Astrocyte (in vitro differentiated cells and primary cell): ENCODE data around the gene PARP4. TPM values are rescaled to one million over a fixed set of nuclear protein-coding genes. Genes with fewer than 3 reads are reported as not detected.

Experiments
- DNase-seq: peaks from one replicate; pipeline ENCODE4 v3.0.0-alpha.2; 2010; ENCODE audit warnings: low read depth
- FAIRE-seq: peaks from 2 replicates; lab custom pipeline; 2011; peaks lifted over from hg19 to GRCh38; lab: Jason Lieb, UNC
- H2AFZ ChIP-seq: 2 replicates; pipeline ENCODE4 v1.6.0; 2012; ENCODE audit warnings: low read depth, low read length, inconsistent platforms
- H3K27ac ChIP-seq: 2 replicates; pipeline ENCODE4 v1.5.1; 2011; ENCODE audit warnings: low read depth, low read length, inconsistent platforms
- H3K27me3 ChIP-seq: 2 replicates; pipeline ENCODE4 v1.6.0; 2011; ENCODE audit warnings: low read length, inconsistent platforms; ENCODE audit not compliant: insufficient read depth
- H3K36me3 ChIP-seq: 2 replicates; pipeline ENCODE4 v1.5.1; 2011; ENCODE audit warnings: low read length, inconsistent platforms; ENCODE audit not compliant: insufficient read depth
- H3K4me1 ChIP-seq: 2 replicates; pipeline ENCODE4 v1.5.1; 2011; ENCODE audit warnings: low read length, inconsistent platforms; ENCODE audit not compliant: insufficient read depth
- H3K4me2 ChIP-seq: 2 replicates; pipeline ENCODE4 v1.6.0; 2012; ENCODE audit warnings: low read length, inconsistent platforms
- H3K4me3 ChIP-seq: 2 replicates; pipeline ENCODE4 v1.5.1; 2011; ENCODE audit warnings: low read depth, mild to moderate bottlenecking, low read length, inconsistent platforms; ENCODE audit not compliant: insufficient read depth
- H3K79me2 ChIP-seq: 2 replicates; pipeline ENCODE4 v1.6.0; 2012; ENCODE audit warnings: mild to moderate bottlenecking, low read length, inconsistent platforms; ENCODE audit not compliant: insufficient read depth
- H3K9ac ChIP-seq: 2 replicates; pipeline ENCODE4 v1.6.0; 2012; ENCODE audit warnings: mild to moderate bottlenecking, low read length, inconsistent platforms
- H3K9me3 ChIP-seq: 2 replicates; pipeline ENCODE4 v1.5.1; 2012; ENCODE audit warnings: low read depth, mild to moderate bottlenecking, low read length, inconsistent platforms; ENCODE audit not compliant: insufficient read depth
- H4K20me1 ChIP-seq: 2 replicates; pipeline ENCODE4 v1.6.0; 2012; ENCODE audit warnings: low read length, inconsistent platforms; ENCODE audit not compliant: insufficient read depth
- H3K27ac Mint-ChIP-seq: one replicate; pipeline ENCODE4 v1.8.0; 2021; ENCODE audit warnings: mild to moderate bottlenecking, mixed read lengths; ENCODE audit not compliant: unreplicated experiment
- H3K27me3 Mint-ChIP-seq: one replicate; pipeline ENCODE4 v1.8.0; 2021; ENCODE audit warnings: low read depth, mixed read lengths; ENCODE audit not compliant: unreplicated experiment
- H3K36me3 Mint-ChIP-seq: one replicate; pipeline ENCODE4 v1.8.0; 2021; ENCODE audit warnings: low read depth, mixed read lengths; ENCODE audit not compliant: unreplicated experiment
- H3K4me1 Mint-ChIP-seq: one replicate; pipeline ENCODE4 v1.8.0; 2021; ENCODE audit warnings: low read depth, mixed read lengths; ENCODE audit not compliant: unreplicated experiment
- H3K4me3 Mint-ChIP-seq: one replicate; pipeline ENCODE4 v1.8.0; 2021; ENCODE audit warnings: mild to moderate bottlenecking, moderate library complexity, mixed read lengths; ENCODE audit not compliant: unreplicated experiment
- H3K9me3 Mint-ChIP-seq: one replicate; pipeline ENCODE4 v1.8.0; 2021; ENCODE audit warnings: mild to moderate bottlenecking, mixed read lengths; ENCODE audit not compliant: unreplicated experiment
- EZH2 ChIP-seq: IDR thresholded peaks from 2 replicates; pipeline ENCODE4 v1.6.1; 2012; ENCODE audit warnings: mild to moderate bottlenecking, low read length, inconsistent platforms; ENCODE audit not compliant: insufficient read depth
- total RNA-seq: library from RNA; stranded (reverse); gene quantifications from 2 replicates; pipeline ENCODE4 v1.2.1, GENCODE V29; 2021
- TF ChIP-seq, protein P1 (sequence below): IDR thresholded peaks from 2 replicates; pipeline ENCODE4 v1.5.1; 2011; ENCODE audit warnings: low read depth, mild to moderate bottlenecking, inconsistent platforms, low read length, moderate library complexity; ENCODE audit not compliant: insufficient read depth

The PARP4 gene
- total RNA-seq, 1 donor from 2014 or later, result 59.1 TPM

DNA sequence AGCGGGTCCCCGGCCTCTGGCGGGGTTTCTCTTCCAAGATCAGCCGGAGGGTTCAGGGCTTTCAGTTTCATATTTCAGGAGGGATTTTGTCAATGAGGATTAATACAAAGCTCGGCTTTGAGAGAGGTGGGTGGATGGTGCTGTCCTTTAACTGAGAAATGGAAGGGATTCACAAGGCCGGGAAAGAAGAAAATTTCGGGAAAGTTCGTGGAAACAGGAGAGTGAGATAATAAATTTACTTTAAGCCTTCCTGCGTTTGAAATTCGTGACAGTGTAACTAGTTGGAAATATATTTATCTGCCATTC, 283 bp upstream of the PARP4 start:
- Mint-ChIP-seq H3K27ac (peak overlapping the region; percentile 82), H3K4me3 (peak overlapping the region; percentile 88), H3K36me3 (peaks cover 1% of the 10 kb centered on the region), H3K4me1 (peaks cover 13% of the 10 kb centered on the region), H3K9me3 (no peaks in the 10 kb centered on the region), H3K27me3 (no peaks in the 10 kb centered on the region)
- Histone ChIP-seq H3K4me2 (peak overlapping the region; percentile 86), H3K79me2 (peaks cover 34% of the 10 kb centered on the region), H3K9me3 (no peaks in the 10 kb centered on the region), H2AFZ (peak overlapping the region; percentile 89), H3K4me1 (peaks cover 10% of the 10 kb centered on the region), H3K27me3 (no peaks in the 10 kb centered on the region), H3K36me3 (no peaks in the 10 kb centered on the region), H3K9ac (peak overlapping the region; percentile 95), H3K27ac (peak overlapping the region; percentile 89), H3K4me3 (peak overlapping the region; percentile 75), H4K20me1 (peaks cover 3% of the 10 kb centered on the region)
- no peak for FAIRE-seq
- no peak for DNase-seq
- TF ChIP-seq, protein P1, sequence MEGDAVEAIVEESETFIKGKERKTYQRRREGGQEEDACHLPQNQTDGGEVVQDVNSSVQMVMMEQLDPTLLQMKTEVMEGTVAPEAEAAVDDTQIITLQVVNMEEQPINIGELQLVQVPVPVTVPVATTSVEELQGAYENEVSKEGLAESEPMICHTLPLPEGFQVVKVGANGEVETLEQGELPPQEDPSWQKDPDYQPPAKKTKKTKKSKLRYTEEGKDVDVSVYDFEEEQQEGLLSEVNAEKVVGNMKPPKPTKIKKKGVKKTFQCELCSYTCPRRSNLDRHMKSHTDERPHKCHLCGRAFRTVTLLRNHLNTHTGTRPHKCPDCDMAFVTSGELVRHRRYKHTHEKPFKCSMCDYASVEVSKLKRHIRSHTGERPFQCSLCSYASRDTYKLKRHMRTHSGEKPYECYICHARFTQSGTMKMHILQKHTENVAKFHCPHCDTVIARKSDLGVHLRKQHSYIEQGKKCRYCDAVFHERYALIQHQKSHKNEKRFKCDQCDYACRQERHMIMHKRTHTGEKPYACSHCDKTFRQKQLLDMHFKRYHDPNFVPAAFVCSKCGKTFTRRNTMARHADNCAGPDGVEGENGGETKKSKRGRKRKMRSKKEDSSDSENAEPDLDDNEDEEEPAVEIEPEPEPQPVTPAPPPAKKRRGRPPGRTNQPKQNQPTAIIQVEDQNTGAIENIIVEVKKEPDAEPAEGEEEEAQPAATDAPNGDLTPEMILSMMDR, result no peak
- TF ChIP-seq EZH2, result no peak

DNA sequence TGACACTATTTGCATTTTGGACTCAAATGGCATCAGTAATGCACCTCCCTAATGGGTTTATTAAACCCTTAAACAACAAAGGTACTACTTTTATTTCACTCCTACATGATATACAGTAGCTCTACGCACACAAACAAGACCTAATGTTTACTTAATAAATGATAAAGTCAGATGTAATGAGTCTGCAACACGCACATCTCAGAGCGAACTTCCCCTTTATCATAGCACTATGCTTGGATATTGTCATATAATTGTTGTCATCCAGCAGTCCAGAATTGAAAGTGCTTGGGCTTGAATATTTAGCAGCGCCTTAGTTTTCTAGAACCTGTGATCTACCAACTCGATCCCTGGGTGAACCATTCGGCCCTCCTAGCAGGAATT, 772 bp downstream of the PARP4 start:
- no peaks in the 10 kb centered on the region for H3K9me3 ChIP-seq
- H3K36me3 ChIP-seq, result no peaks in the 10 kb centered on the region
- peak overlapping the region; percentile 75 for H3K4me3 ChIP-seq
- FAIRE-seq (no peak), DNase-seq (no peak)
- H3K4me2 ChIP-seq, result peak overlapping the region; percentile 86
- peak overlapping the region; percentile 89 for H2AFZ ChIP-seq
- peak overlapping the region; percentile 97 for H3K27ac Mint-ChIP-seq
- no peaks in the 10 kb centered on the region for H3K27me3 Mint-ChIP-seq
- H3K4me3 Mint-ChIP-seq, result peak overlapping the region; percentile 88
- peaks cover 7% of the 10 kb centered on the region for H3K36me3 Mint-ChIP-seq
- H4K20me1 ChIP-seq, result peaks cover 3% of the 10 kb centered on the region
- peak overlapping the region; percentile 95 for H3K9ac ChIP-seq
- TF ChIP-seq EZH2, result no peak
- TF ChIP-seq, protein P1, result no peak
- peaks cover 45% of the 10 kb centered on the region for H3K79me2 ChIP-seq
- peaks cover 19% of the 10 kb centered on the region for H3K4me1 Mint-ChIP-seq
- peaks cover 10% of the 10 kb centered on the region for H3K4me1 ChIP-seq
- peaks cover 1% of the 10 kb centered on the region for H3K9me3 Mint-ChIP-seq
- peak overlapping the region; percentile 89 for H3K27ac ChIP-seq
- no peaks in the 10 kb centered on the region for H3K27me3 ChIP-seq

DNA sequence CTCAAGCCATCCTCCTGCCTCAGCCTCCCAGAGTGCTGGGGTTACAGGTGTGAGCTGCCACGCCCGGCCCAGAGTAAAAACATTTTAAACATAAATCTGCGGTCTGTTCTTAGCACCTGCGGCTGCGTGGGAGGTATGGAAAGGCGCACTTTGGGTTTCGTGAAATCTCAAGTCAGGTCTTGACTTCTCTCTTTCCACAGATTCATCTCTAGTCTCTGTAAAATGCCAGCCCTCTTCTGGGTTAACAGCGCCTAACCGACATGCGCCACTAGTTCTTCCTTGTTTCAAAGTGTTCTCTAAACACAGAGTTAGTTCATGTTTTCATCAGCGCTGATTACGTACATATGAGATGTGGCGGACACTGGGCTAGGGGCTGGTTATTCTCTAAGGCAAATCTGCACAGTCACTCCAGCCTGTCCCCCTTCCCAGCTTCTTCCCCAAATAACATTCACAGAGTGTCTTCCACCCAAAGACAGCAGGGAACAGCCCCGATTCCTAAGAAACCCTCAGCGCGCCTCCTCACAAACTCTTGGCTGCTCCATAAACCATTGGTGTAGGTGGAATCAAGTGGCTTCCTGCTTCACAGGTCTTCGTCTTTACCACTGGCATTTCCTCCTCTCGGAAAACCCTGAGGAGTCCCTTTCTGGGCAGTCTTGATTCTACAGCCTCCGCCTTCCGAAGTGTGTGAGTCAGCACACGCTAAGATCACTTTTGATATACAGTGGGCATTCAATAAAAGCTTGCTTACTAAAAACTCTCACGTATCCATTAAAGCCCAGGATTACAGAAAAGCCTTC, 1.4 kb downstream of the PARP4 start:
- H3K79me2 ChIP-seq, result peaks cover 51% of the 10 kb centered on the region
- H3K9ac ChIP-seq, result peak overlapping the region; percentile 95
- Mint-ChIP-seq H3K4me1 (peaks cover 19% of the 10 kb centered on the region), H3K4me3 (peak overlapping the region; percentile 88), H3K9me3 (peaks cover 1% of the 10 kb centered on the region), H3K27ac (peak overlapping the region; percentile 97), H3K36me3 (peaks cover 7% of the 10 kb centered on the region), H3K27me3 (no peaks in the 10 kb centered on the region)
- H3K4me3 ChIP-seq, result peak overlapping the region; percentile 75
- H3K27me3 ChIP-seq, result no peaks in the 10 kb centered on the region
- H3K36me3 ChIP-seq, result no peaks in the 10 kb centered on the region
- peaks cover 10% of the 10 kb centered on the region for H3K4me1 ChIP-seq
- peak overlapping the region; percentile 86 for H3K4me2 ChIP-seq
- no peaks in the 10 kb centered on the region for H3K9me3 ChIP-seq
- peak; percentile 95 for DNase-seq
- H4K20me1 ChIP-seq, result peaks cover 3% of the 10 kb centered on the region
- TF ChIP-seq EZH2, result no peak
- TF ChIP-seq, protein P1, result no peak
- peak overlapping the region; percentile 42 for H2AFZ ChIP-seq
- FAIRE-seq, result peak; percentile 47
- H3K27ac ChIP-seq, result peak overlapping the region; percentile 89
